Fibroblast of lung (primary cell): ENCODE results near the gene ZNF44. TPM values are rescaled to one million over a fixed set of nuclear protein-coding genes. Genes with fewer than 3 reads are reported as not detected.

ENCODE experiments used
- DNase-seq, 2 donors: peaks; one replicate each; pipeline versions ENCODE4 v3.0.0 to v3.0.0-alpha.2; 2010; ENCODE audit warnings: low read depth in 2 of 2
- H2AFZ ChIP-seq: 2 replicates; pipeline ENCODE4 v1.5.1; 2012; ENCODE audit warnings: low read length, control low read depth, inconsistent platforms
- H3K27ac ChIP-seq: 2 replicates; pipeline ENCODE4 v1.5.1; 2011; ENCODE audit warnings: low read length, control low read depth; ENCODE audit not compliant: insufficient read depth
- H3K27me3 ChIP-seq: 2 replicates; pipeline ENCODE4 v1.5.1; 2011; ENCODE audit warnings: mild to moderate bottlenecking, low read length; ENCODE audit not compliant: control insufficient read depth, insufficient read depth
- H3K36me3 ChIP-seq: 2 replicates; pipeline ENCODE4 v1.5.1; 2011; ENCODE audit warnings: low read length; ENCODE audit not compliant: control insufficient read depth, insufficient read depth
- H3K4me1 ChIP-seq: 2 replicates; pipeline ENCODE4 v1.5.1; 2011; ENCODE audit warnings: low read length; ENCODE audit not compliant: control insufficient read depth, insufficient read depth; ENCODE audit errors: extremely low read depth
- H3K4me2 ChIP-seq: 2 replicates; pipeline ENCODE4 v1.5.1; 2011; ENCODE audit warnings: low read length, control low read depth; ENCODE audit not compliant: insufficient read depth; ENCODE audit errors: extremely low read depth
- H3K4me3 ChIP-seq, 4 experiments: fragments of 200-600 bp in 1 of 4; sonication (generic) in 1 of 4; replicated peaks in 1 of 4; 2 replicates each; pipeline ENCODE4 v1.5.1; 2011 to 2016; ENCODE audit warnings: low read length in 4 of 4, low read depth in 3 of 4, mild to moderate bottlenecking in 3 of 4, control low read depth in 2 of 4, inconsistent platforms in 1 of 4, mixed read lengths in 1 of 4; ENCODE audit not compliant: insufficient read depth in 1 of 4; ENCODE audit errors: control extremely low read depth in 1 of 4
- H3K79me2 ChIP-seq: 2 replicates; pipeline ENCODE4 v1.5.1; 2012; ENCODE audit warnings: mild to moderate bottlenecking, low read length, inconsistent platforms; ENCODE audit not compliant: control insufficient read depth, insufficient read depth
- H3K9ac ChIP-seq: 2 replicates; pipeline ENCODE4 v1.5.1; 2011; ENCODE audit warnings: mild to moderate bottlenecking, low read length, control low read depth; ENCODE audit not compliant: insufficient read depth
- H3K9me3 ChIP-seq: 2 replicates; pipeline ENCODE4 v1.5.1; 2012; ENCODE audit warnings: low read depth, low read length; ENCODE audit not compliant: control insufficient read depth, insufficient read depth
- H4K20me1 ChIP-seq: 2 replicates; pipeline ENCODE4 v1.5.1; 2011; ENCODE audit warnings: low read length; ENCODE audit not compliant: control insufficient read depth, insufficient read depth; ENCODE audit errors: extremely low read depth
- CTCF ChIP-seq, 2 donors: IDR thresholded peaks in 1 of 2; conservative IDR thresholded peaks in 1 of 2; 1 replicate in 1 of 2; 2 replicates in 1 of 2; pipeline ENCODE4 v1.5.1; 2011 to 2012; ENCODE audit warnings: low read length in 2 of 2, control low read depth in 1 of 2, inconsistent platforms in 1 of 2, low read depth in 1 of 2, mild to moderate bottlenecking in 1 of 2
- EZH2 ChIP-seq: IDR thresholded peaks from 2 replicates; pipeline ENCODE4 v1.5.1; 2012; ENCODE audit warnings: low read length, control low read depth, mild to moderate bottlenecking; ENCODE audit errors: missing control alignments
- polyA plus RNA-seq, 2 donors: library from polyadenylated mRNA; depleted of rRNA in 1 of 2; stranded (reverse) in 1 of 2; unstranded in 1 of 2; fragments of >200 nt; gene quantifications; 2 replicates each; pipeline ENCODE4 v1.2.1, GENCODE V29; 2011 to 2012; ENCODE audit warnings: missing spikeins in 1 of 2
- total RNA-seq: library from RNA; depleted of rRNA; stranded (reverse); fragments of >200 nt; gene quantifications from 2 replicates; pipeline ENCODE4 v1.2.1, GENCODE V29; 2014

Gene ZNF44
- total and polyA plus RNA-seq, 2 donors (not counting 1 experiment from before 2014, with no cell fraction given) = 5.9 to 16.3 TPM

DNA sequence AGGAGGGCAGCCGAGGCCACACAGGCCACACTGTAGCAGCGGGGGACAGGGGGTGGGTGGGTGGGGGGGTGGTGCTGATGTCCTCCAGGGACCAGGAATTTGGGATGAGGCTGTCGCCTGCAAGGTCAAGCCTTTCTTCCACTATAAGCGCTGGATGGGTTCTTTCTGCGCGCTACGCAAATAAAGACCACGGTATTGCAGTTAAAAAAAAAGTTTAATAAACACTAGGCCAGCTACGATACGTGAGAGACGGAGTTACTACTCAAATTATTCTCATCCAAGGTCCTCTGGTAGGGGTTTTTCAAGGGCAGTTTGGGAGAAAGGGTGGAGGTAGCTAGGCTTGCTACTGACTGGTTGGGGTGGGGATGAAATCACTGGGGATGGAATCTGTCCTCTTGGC is 508 bp upstream of the ZNF44 start:
- Histone ChIP-seq H3K36me3 (no peaks in the 10 kb centered on the region), H3K4me1 (no peaks in the 10 kb centered on the region), H3K27ac (peak overlapping the region; percentile 92), H3K4me2 (peak overlapping the region; percentile 88), H3K4me3 (peak overlapping the region; percentile 80 to 97 (median 95)), H4K20me1 (no peaks in the 10 kb centered on the region), H3K9me3 (no peaks in the 10 kb centered on the region), H3K27me3 (no peaks in the 10 kb centered on the region), H2AFZ (peak overlapping the region; percentile 99), H3K9ac (peak overlapping the region; percentile 37), H3K79me2 (peaks cover 31% of the 10 kb centered on the region)
- DNase-seq = no peak
- no peak for TF ChIP-seq EZH2

DNA sequence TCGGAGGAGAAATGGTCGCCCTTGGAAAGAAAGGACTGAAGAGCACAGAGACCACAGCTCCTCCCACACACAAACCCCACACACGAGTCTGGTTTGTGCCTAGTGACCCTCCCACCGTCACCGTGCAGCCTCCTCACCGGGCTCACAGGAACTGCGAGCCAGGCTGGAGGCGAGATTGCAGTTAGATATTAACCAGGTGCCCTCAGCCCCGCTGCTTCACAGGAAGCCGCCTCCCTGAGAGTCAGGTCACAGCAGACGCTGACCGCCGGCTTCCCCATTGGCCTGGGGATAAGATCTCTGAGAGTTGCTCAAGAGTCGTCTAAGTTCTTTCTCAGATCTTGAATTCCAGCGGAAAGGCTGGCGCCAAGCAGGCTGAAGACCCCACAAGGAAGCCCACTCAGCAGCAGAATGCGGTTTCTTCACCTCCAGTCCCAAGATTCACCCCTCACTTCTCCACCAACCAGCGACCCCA is 870 bp downstream of the ZNF44 start:
- H3K4me3 ChIP-seq = peak overlapping the region; percentile 80 to 97 (median 95)
- H3K36me3 ChIP-seq = no peaks in the 10 kb centered on the region
- no peaks in the 10 kb centered on the region for H3K9me3 ChIP-seq
- TF ChIP-seq CTCF (conservative IDR thresholded peaks at IDR 0.05 in 1 of 2, IDR thresholded peaks at IDR 0.05 in 1 of 2; ENCODE audit: low read depth in 1 of 2, low read length in 2 of 2) (no peak), EZH2 (no peak)
- peak; percentile 50 to 59 for DNase-seq
- no peaks in the 10 kb centered on the region for H3K4me1 ChIP-seq
- no peaks in the 10 kb centered on the region for H3K27me3 ChIP-seq
- peak overlapping the region; percentile 83 for H3K4me2 ChIP-seq
- H3K9ac ChIP-seq = peak overlapping the region; percentile 94
- peak overlapping the region; percentile 96 for H2AFZ ChIP-seq
- H3K27ac ChIP-seq = peak overlapping the region; percentile 92
- peaks cover 31% of the 10 kb centered on the region for H3K79me2 ChIP-seq
- no peaks in the 10 kb centered on the region for H4K20me1 ChIP-seq

- DNase-seq = no peak
- Histone ChIP-seq H3K27me3 (no peaks in the 10 kb centered on the region), H2AFZ (no peak overlapping the region), H3K36me3 (no peaks in the 10 kb centered on the region), H3K4me2 (no peak overlapping the region), H3K79me2 (peaks cover 41% of the 10 kb centered on the region), H3K9ac (no peak overlapping the region), H3K27ac (peak overlapping the region; percentile 13), H4K20me1 (no peaks in the 10 kb centered on the region), H3K9me3 (no peaks in the 10 kb centered on the region), H3K4me1 (no peaks in the 10 kb centered on the region), H3K4me3 (no peak overlapping the region)
- TF ChIP-seq CTCF (conservative IDR thresholded peaks at IDR 0.05 in 1 of 2, IDR thresholded peaks at IDR 0.05 in 1 of 2; ENCODE audit: low read depth in 1 of 2, low read length in 2 of 2) = no peak
- no peak for TF ChIP-seq EZH2
Measured at GRCh38 chr19:12289790-12290065, 5.0 kb downstream of the ZNF44 start.
